ENCODE data around the gene PBX3.

GRCh38 chr9:125972012-125972729, 225.0 kb downstream of the PBX3 start:
- TF ChIP-seq POLR2AphosphoS5 (IDR thresholded peaks at IDR 0.05; ENCODE audit: low read length), result no peak
- TF ChIP-seq CBFB (IDR thresholded peaks at IDR 0.05; ENCODE audit: low read depth), result no peak
- no peak for TF ChIP-seq NR2C2 (IDR thresholded peaks at IDR 0.05; ENCODE audit: borderline replicate concordance, control insufficient read depth, insufficient read length, low read depth)
- no peak for TF ChIP-seq GABPA (IDR thresholded peaks at IDR 0.05; ENCODE audit: low read depth)
- TF ChIP-seq BCL3 (IDR thresholded peaks at IDR 0.05; ENCODE audit: borderline replicate concordance, insufficient read depth, low read depth, low read length, poor library complexity, severe bottlenecking), result no peak
- TF ChIP-seq CTCF (IDR thresholded peaks at IDR 0.05 in 2 of 3, conservative IDR thresholded peaks at IDR 0.05 in 1 of 3; ENCODE audit: control insufficient read depth in 2 of 3, extremely low read depth in 1 of 3, insufficient read depth in 1 of 3, low read depth in 3 of 3, low read length in 3 of 3), result no peak
- TF ChIP-seq MAX (IDR thresholded peaks at IDR 0.05; ENCODE audit: low read depth, low read length), result no peak
- no peak for TF ChIP-seq STAT3 (IDR thresholded peaks at IDR 0.05; ENCODE audit: low read depth, low read length)
- TF ChIP-seq JUNB (IDR thresholded peaks at IDR 0.05), result no peak
- no peak for TF ChIP-seq ZBTB40 (IDR thresholded peaks at IDR 0.05; ENCODE audit: borderline replicate concordance)
- no peak for TF ChIP-seq ZBTB33 (IDR thresholded peaks at IDR 0.05)
- no peak for TF ChIP-seq YY1 (IDR thresholded peaks at IDR 0.05; ENCODE audit: low read depth, low read length)
- TF ChIP-seq RFX5 (IDR thresholded peaks at IDR 0.05; ENCODE audit: low read depth, low read length), result no peak
- no peak for TF ChIP-seq TCF12 (IDR thresholded peaks at IDR 0.05; ENCODE audit: low read depth, low read length)
